Activated gamma-delta T cell (primary cell): ENCODE measurements around the gene TSPAN31.
A peak's percentile ranks its signal among the peaks of the same experiment; 100 is the strongest.
"Not testable (repeated sequence)": the region's sequence is repeated elsewhere in the genome, so short reads cannot be mapped to it uniquely, and the experiment has no call there.

Source experiments
- DNase-seq: peaks from one replicate; lab custom pipeline; 2025; lab: John Stamatoyannopoulos, UW

TSPAN31 gene

DNA sequence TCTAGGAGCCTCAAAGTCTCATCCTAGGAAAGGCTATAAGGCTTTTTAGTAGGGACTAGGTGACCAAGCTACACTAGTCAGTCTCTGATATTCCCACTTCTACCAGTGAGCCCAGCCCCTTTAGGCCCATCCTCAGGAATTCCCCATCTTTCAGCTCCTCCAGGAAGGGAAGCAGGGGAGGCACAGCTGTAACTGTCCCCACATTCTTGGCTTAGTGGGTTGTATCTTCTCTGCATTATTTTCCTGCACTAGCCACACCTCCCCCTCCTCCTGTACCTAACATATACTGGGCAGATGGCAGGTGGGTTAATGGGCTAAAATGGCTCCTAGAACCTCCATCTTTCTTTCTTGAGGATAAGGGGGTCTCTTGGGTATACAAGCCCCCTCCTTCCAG, 22.5 kb downstream of the TSPAN31 start:
- DNase-seq: no peak

DNA sequence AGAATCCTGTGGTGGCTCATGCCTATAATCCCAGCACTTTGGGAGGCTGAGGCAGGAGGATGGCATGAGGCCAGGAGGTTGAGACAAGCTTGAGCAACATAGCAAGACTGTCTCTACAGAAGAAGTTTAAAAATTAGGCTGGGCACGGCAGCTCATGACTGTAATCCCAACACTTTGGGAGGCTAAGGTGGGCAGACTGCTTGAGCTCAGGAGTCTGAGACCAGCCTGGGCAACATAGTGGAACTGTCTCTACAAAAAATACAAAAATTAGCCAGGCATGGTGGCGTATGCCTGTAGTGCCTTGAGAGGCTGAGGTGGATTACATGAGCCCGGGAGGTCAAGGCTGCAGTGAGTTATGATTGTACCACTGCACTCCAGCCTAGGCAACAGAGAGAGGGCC, 23.0 kb downstream of the TSPAN31 start:
- DNase-seq: no peak

DNA sequence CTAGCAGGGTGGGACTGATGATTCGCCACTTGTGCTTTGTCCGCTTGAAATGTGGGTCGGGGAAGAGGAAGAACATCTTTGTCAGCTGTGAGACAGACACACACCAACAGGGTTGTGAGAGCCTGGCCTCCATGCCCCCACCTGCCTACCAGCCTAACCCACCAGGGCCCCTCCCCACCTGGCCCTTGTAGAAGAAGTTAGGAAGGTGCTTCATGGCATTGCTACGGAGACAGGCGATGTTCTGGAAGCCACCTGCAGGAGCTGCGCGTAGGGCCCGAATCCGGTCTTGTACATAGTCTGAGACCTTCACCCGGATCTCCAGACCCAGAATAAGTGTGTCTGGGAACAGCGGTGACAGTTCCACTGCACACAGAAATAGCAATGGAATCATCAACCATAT, 24.8 kb downstream of the TSPAN31 start:
- no peak for DNase-seq

DNA sequence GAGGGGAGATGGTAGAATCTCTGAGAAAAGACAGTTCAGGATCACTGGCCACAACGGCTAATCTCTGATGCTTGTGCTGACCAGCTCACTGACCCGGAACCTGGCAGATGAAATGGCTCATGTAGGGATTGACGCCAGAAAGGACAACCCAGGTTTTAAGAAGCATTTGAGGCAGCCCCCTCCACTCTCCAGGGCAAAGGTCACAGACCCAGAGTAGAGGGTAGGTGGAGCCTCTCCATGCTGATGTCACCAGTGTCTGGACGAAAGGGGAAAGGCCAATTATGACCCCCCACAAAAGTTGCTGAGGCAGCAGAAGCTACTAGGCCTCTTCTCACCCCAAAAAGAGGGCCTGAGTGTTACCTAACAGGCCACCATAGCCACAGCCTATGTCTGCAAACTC, 25.9 kb downstream of the TSPAN31 start:
- DNase-seq: no peak

DNA sequence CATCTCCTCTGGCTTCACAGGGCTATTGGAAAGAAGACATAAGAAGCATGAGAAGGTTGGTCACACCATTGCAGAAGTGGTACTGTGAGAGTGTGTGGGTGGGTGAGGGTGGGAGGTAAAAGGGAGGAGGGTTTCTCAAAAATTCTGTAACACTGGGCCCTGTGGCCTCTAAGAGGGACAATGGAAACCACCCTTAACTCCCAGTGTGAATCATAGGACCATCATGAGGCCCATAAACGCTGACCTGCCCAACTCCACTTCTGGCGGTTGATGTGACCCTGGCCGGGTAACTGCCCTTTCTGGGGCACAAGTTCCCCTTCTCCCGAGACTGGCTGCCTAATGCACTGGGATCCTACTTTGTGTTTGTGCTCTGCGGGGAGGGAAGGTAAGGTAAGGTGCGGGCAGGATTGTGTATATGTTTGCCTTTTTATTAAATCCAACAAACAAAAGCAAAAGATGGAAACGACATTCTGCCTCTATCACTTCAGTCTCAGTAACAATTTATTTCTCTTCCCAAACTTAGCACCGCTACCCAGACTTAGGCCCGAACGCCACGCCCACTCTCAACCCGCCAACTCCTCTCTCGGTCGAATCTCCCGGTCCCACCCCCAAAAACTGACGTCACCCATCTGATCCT, 26.5 kb downstream of the TSPAN31 start:
- no peak for DNase-seq

DNA sequence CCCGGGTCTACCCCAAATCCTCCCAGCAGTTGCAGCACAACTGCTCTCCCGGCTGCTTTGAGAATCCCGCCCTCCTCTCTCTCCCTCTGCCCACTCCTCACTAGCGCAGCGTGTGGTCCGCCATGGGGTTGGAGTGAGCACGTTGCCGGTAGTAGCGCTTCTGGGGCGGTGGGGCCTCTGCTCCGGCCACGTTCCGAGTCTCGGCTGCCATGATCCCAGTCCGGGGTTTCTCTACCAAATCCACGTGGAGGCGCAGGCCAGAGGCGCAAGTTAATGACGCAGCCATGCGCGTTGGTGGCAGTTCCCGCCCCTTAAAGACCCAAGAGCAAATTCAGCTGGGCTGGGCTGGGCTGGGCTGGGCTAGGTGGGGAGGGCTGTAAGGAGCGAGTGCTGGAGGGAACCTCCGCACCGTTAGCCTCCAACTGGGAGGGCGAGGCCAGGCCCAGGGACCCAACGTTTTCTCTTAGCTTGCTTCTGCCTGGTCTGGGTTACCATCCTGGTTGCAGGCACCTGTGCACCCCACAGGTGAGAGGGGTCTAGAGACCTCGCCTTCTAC, 27.1 kb downstream of the TSPAN31 start, which contains the start of gene METTL1:
Gene METTL1, minus strand, starts transcription at position 233 of the 556 bp plus-strand sequence. Its CDS starts 22 bp downstream, at position 211.
- DNase-seq: peak; percentile 74

DNA sequence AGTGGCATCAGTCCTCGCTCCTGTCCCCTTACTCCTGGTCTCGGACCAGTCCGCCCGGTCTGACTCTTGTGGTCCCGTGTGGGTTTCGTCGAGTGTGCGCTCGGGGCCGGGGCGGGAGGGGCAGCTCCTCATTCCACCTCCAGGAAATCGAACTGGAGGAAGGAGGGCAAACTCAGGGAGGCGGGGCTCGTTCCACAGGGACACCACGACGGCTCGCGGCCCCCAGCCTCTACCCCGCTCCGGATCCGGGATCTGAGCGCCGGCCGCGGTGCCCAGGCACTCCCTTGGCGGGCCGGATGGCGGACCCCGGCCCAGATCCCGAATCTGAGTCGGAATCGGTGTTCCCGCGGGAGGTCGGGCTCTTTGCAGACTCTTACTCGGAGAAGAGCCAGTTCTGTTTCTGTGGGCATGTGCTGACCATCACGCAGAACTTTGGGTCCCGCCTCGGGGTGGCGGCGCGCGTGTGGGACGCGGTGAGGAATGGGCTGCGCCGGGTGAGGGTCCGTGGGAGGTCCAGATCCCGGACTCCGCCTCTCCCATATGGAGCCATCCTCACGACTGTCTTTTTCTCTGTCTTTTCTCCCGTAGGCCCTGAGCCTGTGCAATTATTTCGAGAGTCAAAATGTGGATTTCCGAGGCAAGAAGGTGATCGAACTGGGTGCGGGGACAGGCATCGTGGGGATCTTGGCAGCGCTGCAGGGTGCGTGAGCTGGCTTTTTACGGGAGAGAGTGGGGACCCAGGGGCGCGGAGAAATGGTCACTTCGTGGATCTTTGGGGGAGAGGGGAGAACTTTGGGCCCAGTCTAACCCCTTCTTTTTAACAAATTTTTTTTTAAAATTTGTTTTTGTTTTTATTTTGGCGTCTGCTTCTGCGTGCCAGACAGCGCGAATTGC, 27.8 kb downstream of the TSPAN31 start, which contains the start of gene EEF1AKMT3:
Gene EEF1AKMT3, plus strand, starts transcription at position 186 of the 894 bp plus-strand sequence. Its CDS starts 111 bp downstream, at position 297.
- DNase-seq: peak; percentile 27

DNA sequence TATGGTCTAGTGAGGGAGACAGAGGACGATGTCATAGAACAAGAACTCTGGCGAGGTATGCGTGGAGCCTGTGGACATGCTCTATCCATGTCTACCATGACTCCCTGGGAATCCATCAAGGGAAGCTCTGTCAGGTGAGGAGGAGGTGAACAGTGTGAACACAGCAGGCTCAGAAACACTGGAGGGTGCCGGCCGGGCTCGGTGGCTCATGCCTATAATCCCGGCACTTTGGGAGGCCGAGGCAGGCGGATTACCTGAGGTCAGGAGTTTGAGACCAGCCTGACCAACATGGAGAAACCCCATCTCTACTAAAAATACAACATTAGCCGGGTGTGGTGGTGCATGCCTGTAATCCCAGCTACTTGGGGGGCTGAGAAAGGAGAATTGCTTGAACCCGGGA, 29.8 kb downstream of the TSPAN31 start:
- not testable (repeated sequence) for DNase-seq

DNA sequence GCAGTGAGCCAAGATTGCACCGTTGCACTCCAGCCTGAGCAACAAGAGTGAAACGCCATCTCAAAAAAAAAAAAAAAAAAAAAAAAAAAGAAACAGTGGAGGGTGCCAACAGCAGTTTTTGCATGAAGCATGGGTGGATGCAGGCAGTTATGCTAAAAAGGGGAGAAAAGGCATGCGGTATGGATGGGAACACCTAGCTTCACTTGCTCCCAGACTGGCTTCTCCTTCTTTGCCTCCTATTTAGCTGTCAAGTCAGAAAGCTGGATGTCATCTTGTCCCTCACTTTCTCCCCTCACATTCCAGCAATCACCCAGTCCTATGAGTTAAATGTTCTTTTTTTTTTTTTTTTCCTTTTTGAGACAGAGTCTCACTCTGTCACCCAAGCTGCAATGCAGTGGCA, 30.2 kb downstream of the TSPAN31 start:
- DNase-seq: no peak

DNA sequence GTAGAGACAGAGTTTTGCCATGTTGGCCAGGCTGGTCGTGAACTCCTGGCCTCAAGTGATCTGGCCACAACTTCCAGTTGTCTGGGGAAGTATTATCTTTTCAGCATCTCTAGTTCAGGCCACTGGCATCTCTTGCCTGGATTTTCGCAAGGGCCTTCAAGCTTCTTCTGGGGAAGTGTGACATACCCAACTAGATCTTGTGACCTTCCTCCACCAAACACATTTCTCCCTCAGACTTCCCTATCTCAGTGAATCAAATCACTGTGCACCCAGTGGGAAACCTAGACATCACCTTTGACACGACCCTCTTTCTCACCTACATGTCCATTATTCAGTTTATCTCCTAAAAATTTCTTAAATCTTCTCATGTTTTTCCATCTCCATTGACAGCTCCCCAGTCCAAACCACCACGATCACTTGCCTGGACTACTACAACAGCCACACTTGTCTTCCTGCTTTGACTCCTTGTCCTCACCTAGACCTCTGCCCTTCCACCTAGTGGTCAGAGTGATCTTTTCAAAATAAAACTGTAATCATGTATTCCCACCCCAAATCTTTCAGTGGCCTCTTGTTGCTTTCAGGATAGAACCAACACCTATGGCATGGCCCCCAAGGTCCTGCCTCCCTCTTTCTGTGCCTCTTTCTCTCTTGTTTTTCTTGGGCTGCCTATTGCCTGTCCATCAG, 30.9 kb downstream of the TSPAN31 start:
- DNase-seq: no peak

DNA sequence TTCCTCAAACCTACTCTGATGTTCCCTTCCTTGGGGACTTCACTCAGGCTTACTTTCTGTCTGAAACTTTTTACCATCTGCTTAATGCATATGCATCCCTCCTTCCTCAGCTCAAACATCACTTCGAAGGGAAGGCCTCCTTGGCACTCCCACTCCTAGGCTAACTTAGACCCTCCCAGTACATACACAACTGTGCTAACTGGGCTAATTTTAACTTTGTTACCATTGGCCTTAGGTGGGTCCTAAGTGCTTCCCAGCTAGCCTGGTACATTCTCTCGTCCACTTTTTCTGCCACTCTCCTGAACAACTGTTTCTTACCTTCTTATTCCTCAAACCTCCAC, 31.4 kb downstream of the TSPAN31 start:
- DNase-seq: no peak

DNA sequence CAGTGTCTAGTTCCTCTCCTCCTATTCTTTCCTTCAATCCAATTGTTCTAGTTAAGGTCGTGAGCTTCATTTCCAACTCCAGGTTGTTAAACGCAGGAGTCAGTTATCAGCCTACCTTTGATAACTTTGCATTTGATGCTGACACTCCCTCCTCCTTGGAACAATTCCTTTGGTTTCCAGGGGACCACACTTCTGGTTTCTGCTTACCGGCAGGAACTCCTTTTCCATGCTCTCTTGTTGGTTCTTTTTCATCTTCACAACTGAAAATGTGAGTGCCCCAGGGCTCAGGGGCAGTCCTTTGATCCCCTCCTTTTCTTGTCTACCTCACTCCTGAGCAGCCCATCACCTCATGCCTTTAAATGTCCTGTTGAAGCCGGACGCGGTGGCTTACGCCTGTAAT, 32.5 kb downstream of the TSPAN31 start:
- DNase-seq: no peak

DNA sequence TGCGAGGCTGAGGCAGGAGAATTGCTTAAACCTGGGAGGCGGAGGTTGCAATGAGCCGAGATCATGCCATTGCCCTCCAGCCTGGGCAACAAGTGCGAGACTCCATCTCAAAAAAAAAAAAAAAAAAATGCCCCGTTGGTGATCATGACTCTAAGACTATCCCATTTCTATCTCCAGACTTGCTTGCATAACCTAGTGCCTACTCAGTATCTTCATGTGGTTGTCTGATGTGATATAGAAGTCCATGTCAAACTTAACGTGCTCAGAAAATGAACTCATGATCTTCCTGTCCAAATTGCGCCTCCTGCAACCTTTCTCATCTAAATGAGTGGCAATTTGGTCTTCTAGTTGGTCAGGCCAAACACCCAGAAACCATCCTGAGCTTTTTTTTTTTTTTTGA, 33.1 kb downstream of the TSPAN31 start:
- DNase-seq: no peak

DNA sequence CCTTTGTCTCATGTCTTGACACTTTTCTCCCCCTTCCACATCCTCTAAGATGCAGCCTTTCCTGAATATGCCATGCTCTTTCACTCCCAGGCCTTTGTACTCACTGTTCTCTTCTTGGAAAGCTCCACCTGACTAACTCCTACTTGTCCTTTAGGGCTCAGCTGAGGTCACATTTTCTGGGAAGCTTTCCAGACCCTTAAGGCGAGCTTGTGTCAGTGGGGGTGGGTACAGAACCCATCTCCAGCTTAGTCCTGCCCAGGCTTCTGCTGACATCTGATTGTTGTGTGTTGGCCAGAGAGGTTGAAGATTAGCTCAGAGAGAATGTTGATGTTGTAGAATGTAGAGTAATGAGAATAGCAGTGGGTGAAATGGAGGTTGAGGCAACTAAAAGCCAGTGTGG, 34.9 kb downstream of the TSPAN31 start:
- no peak for DNase-seq

DNA sequence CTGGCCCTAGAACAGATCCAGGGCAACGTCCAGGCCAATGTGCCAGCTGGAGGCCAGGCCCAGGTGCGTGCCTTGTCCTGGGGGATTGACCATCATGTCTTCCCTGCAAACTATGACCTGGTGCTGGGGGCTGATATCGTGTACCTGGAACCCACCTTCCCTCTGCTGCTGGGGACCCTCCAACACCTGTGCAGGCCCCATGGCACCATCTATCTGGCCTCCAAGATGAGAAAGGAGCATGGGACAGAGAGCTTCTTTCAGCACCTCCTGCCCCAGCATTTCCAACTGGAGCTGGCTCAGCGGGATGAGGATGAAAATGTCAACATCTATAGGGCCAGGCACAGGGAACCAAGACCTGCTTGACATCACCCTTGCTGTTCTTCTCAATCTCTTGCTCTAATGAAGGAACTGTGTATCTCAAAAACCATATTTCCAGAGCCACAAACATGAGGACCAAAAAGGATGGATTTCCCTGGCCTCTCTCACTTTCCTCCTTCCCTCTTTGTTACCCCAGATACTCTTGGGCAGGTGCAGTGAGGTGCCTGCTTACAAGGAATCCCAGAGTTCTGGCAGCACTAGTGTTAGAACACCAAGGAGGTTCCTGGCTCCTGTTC, 35.6 kb downstream of the TSPAN31 start:
- no peak for DNase-seq

DNA sequence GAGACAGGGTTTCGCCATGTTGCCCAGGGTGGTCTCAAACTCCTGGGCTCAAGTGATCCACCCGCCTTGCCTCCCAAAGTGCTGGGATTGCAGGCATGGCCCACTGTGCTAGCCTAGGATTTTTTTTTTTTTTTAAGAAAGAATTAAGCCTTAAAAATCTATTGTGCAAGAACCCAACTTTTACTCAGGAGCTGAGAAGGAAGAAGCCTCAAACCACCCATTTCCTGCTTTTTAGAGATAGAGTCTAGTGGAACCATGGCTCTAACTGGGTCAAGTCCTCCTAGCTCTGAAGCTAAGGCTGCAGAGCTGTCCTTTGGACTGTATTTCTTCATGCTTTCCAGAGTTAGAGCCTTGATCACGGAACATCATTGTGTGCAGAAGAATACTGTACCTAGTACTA, 36.4 kb downstream of the TSPAN31 start:
- DNase-seq: no peak

DNA sequence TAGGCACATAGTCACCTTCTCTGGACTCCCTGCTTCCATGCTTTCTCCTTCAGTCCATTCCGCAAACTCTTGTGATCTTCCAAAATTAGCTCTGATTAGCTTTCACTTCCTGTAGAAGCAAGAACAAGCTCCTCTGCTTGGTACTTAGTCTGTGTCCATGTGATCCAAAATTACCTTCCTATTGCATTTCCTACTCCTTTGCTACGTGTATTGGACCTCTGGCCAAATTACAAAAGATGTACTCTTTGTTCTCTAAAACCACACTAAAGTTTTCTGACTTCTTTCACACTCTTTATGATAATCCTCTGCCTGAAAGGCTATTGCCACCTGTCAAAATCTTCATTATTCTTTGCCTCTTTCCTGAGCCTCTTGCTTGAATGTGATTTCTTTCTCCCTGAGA, 37.0 kb downstream of the TSPAN31 start:
- DNase-seq: no peak

DNA sequence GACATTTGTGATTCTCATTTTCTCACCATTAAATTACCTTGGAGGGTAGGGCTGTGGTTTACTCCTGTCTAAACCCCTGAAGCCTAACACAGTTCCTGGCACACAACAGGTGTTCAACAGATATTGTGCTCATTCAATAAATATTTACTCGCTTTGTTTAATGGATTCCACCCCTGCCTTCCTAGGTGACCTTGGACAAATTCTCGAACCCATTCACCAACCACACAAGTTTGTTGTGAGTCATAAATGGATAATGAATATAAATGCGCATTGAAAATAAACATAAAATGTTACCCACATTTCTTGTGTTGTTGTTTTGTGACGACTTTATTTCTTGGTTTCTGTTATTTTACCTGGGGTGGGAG, 37.4 kb downstream of the TSPAN31 start:
- DNase-seq: no peak

DNA sequence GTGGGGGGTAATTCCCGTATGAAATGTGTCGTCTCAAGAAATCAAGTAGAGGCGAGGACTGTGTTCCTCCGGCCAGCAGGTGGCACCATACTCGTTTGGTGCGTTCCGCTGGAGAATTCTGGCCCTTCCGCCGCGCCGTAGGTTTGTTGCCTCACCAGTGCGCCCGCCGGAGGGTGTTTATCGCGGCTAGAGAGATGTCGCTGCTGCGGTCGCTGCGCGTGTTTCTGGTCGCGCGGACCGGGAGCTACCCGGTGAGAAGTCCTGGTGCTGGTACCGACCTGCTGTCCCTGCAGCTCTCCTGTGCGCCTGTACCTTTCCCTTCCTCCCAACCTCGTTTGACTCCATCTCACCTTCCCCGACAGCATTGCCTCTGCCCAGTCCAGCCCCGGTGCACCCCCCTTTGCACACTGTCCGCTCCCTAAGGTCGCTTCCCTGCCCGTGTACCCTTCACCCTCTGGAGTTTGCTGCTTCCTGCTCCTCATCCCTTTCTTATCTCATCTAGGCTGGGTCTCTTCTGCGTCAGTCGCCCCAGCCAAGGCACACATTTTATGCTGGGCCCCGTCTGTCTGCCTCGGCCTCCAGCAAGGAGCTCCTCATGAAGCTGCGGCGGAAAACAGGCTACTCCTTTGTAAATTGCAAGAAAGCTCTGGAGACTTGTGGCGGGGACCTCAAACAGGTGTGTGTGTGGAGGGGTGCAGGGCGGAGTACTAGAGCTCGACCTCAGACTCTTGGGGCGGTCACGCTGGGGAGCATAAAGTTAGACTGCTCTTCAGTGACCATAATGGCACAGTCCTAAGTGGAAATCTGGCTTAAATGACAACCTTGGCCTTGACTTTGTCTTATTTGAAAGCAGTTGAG, 38.0 kb downstream of the TSPAN31 start, which contains the start of gene TSFM:
Gene TSFM, plus strand, starts transcription at position 180 of the 858 bp plus-strand sequence. Its CDS starts 15 bp downstream, at position 195.
- peak; percentile 84 for DNase-seq

DNA sequence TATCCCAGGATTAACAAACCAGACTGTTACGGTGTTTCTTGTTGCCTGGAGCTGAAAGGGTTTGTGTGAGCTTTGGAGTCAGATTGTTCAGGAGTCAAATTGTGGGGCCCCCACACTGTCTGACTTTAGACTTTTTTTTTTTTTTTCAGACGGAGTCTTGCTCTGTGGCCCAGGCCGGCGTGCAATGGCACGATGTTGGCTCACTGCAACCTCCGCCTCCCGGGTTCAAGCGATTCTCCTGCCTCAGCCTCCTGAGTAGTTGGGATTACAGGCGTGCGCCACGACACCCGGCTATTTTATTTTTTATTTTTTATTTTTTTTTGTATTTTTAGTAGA, 38.6 kb downstream of the TSPAN31 start:
- no peak for DNase-seq

DNA sequence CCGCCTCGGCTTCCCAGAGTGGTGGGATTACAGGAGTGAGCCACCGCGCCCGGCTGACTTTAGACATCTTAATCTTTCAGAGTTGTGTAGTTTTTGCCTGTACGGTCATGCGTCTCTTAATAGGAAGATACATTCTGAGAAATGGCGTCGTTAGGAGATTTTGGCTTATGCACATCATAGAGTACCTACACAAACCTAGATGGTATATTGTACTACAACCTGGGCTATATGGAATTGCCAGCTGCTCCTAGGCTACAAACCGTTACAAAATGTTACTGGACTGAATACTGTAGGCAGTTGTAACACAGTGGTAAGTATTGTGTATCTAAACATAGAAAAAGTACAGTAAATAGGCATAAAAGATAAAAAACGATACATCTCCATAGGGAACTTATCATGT, 39.0 kb downstream of the TSPAN31 start:
- no peak for DNase-seq
